Stimulated activated CD4-positive, alpha-beta T cell treated with anti-CD3 and anti-CD28 coated beads, Interleukin-4, amount 100 ng/mL, for 24 hours (primary cell): Measurements from ENCODE around the gene SLC49A4.

Experiments used
- DNase-seq: peaks from one replicate; pipeline ENCODE4 v3.0.0-alpha.2; 2020

Gene SLC49A4

GRCh38 chr3:122859021-122859805 lies 64.3 kb downstream of the SLC49A4 start:
- DNase-seq: no peak

- no peak for DNase-seq
Measured at GRCh38 chr3:122862381-122862780, 67.5 kb downstream of the SLC49A4 start.

- DNase-seq: no peak
Measured at GRCh38 chr3:122864498-122864897, 69.6 kb downstream of the SLC49A4 start.

- DNase-seq: no peak
Measured at GRCh38 chr3:122868322-122868721, 73.5 kb downstream of the SLC49A4 start.

- no peak for DNase-seq
Measured at GRCh38 chr3:122873741-122874515, 79.1 kb downstream of the SLC49A4 start.

- no peak for DNase-seq
Measured at GRCh38 chr3:122875547-122876127, 80.8 kb downstream of the SLC49A4 start.

- DNase-seq: no peak
Measured at GRCh38 chr3:122880173-122880572, 85.3 kb downstream of the SLC49A4 start.

GRCh38 chr3:122880624-122881023 lies 85.8 kb downstream of the SLC49A4 start:
- no peak for DNase-seq

GRCh38 chr3:122882361-122882947 lies 87.6 kb downstream of the SLC49A4 start:
- DNase-seq: no peak

- no peak for DNase-seq
Measured at GRCh38 chr3:122886251-122886650, 91.4 kb downstream of the SLC49A4 start.

- no peak for DNase-seq
Measured at GRCh38 chr3:122886946-122887345, 92.1 kb downstream of the SLC49A4 start.

- no peak for DNase-seq
Measured at GRCh38 chr3:122890077-122890719, 95.3 kb downstream of the SLC49A4 start.

- no peak for DNase-seq
Measured at GRCh38 chr3:122890720-122891220, 95.9 kb downstream of the SLC49A4 start.

GRCh38 chr3:122892118-122892960 lies 97.5 kb downstream of the SLC49A4 start:
- no peak for DNase-seq

GRCh38 chr3:122893282-122893681 lies 98.4 kb downstream of the SLC49A4 start:
- no peak for DNase-seq

GRCh38 chr3:122893754-122894668 lies 99.1 kb downstream of the SLC49A4 start:
- DNase-seq: no peak

GRCh38 chr3:122898298-122898697 lies 103.4 kb downstream of the SLC49A4 start:
- DNase-seq: no peak

GRCh38 chr3:122902326-122902725 lies 107.5 kb downstream of the SLC49A4 start:
- no peak for DNase-seq

- no peak for DNase-seq
Measured at GRCh38 chr3:122903171-122903570, 108.3 kb downstream of the SLC49A4 start.

- no peak for DNase-seq
Measured at GRCh38 chr3:122907471-122907870, 112.6 kb downstream of the SLC49A4 start.

- DNase-seq: no peak
Measured at GRCh38 chr3:122908251-122908650, 113.4 kb downstream of the SLC49A4 start.
